Measurements from ENCODE around the gene SND1.

GRCh38 chr7:127732306-127732705 lies 80.3 kb downstream of the SND1 start:
- TF ChIP-seq CTCF (IDR thresholded peaks at IDR 0.05): no peak
- TF ChIP-seq EZH2 (IDR thresholded peaks at IDR 0.05; ENCODE audit: borderline replicate concordance, insufficient read depth, low read depth, low read length, poor library complexity, severe bottlenecking): no peak

All from B cell (primary cell).